NCI-H1694 (cell line): ENCODE results near the gene PRKAR2A.
"Not testable (repeated sequence)": the region's sequence is repeated elsewhere in the genome, so short reads cannot be mapped to it uniquely, and the experiment has no call there.

ENCODE experiments used
- DNase-seq: peaks from one replicate; lab custom pipeline; 2025; lab: John Stamatoyannopoulos, UW

Gene PRKAR2A

GRCh38 chr3:48727511-48727910 lies 120.2 kb downstream of the PRKAR2A start:
- DNase-seq: no peak

DNA sequence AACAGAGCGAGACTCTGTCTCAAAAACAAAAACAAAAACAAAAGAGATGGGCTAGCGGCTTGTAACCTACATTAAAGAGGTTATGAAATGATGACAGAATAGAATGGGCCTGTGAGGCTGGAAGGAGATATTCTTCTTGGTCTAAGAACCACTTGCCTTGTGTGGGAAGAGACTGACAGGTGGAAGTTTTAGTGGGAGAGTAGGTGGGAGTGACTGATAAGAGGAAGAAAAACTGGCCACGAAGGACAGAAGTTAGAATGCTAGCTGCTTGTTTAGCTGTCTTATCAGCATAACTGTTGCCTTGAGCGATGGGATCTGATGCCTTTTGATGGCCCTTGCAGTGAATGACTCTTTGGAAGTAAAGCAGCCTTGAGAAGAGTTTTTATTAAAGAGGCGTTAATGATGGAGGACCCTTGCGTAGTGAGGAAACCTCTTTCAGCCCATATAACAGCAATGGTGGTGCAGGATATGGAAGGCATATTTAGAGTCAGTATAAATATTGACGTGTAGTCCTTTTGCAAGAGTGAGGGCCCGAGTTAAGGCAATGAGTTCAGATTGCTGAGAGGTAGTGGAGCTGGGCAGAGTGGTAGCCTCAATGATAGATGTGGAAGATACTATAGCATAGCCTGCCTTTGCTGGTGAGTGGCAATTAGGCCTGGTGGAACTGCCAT lies 122.4 kb downstream of the PRKAR2A start:
- not testable (repeated sequence) for DNase-seq

DNA sequence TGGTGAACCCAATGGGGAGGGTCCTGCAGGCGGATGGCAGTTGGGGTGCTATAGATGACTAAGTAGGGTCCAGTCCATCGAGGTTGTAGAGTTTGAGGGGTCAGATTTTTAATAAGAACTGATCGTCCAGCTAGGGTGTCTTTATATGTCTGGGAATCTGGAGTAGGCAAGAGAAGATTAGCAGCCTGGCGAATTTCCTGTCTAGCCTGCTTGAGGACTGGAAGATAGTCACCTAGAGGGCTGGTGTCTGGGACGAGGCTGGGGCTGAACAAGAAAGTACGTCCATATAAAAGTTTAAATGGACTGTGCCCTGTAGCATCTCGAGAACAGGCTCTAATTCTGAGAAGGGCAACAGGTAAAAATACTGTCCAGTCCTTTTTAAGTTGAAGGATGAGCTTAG lies 123.9 kb downstream of the PRKAR2A start:
- DNase-seq: no peak

DNA sequence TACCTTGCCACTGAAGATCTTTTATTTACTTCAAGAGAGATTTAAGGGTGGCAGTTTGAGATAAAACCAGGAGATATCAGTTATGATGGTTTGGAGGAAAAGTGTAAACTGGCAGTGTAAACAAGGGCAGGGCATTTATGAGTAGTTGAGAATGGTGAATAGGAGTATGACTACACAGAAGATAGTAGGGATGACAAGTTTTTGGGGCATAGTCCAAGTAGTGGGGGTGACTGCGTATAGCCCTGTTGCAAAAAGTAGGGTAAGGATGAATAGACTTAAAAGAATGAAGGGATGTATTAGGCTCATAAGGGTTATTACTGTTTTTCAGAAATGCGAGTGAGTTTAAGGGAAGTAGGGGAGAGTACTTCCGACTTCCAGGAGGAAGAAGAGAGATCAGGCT lies 124.4 kb downstream of the PRKAR2A start:
- not testable (repeated sequence) for DNase-seq

DNA sequence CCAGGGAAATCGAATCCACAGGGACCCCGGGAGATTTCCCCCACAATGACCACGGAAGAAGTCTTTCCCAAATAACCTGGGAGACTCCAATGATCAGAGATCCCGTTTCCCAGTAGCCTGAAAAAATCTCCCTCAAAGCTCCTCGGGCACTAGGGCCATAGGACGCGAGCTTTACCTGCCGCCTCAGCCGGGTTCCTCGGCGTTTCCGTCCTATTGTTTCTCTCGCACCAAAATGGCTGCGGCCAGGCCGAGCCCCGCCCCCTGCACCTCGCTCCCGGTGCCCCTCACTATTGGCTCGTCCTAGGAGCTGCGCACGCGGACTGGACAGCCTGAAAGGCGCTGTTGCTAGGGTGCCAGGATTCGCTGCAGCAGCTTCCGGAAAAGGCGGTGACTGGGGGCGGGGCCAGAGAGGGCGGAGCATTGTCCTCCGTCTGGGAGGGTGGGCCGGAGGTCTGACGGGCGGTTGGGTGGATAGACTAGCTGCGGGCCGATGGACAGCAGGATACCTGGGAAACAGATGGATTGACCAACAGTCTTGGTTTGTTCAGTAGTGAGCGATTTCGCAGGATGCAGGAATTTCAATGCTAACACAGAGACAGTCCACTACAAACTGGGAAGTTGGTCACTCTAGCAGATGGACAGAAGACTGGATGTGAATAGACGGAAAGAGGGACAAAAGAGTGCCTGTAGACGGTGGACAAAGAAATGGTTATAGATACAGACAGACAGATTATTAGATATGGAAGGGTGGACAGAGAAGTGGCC lies 130.5 kb downstream of the PRKAR2A start, which contains the start of gene IP6K2:
Gene IP6K2 (minus strand): TSS at position 240 of the 765 bp plus-strand sequence. CDS start 21,930 bp downstream, outside the sequence.
- peak; percentile 78 for DNase-seq

GRCh38 chr3:48716508-48716981 lies 131.1 kb downstream of the PRKAR2A start:
- DNase-seq: no peak

DNA sequence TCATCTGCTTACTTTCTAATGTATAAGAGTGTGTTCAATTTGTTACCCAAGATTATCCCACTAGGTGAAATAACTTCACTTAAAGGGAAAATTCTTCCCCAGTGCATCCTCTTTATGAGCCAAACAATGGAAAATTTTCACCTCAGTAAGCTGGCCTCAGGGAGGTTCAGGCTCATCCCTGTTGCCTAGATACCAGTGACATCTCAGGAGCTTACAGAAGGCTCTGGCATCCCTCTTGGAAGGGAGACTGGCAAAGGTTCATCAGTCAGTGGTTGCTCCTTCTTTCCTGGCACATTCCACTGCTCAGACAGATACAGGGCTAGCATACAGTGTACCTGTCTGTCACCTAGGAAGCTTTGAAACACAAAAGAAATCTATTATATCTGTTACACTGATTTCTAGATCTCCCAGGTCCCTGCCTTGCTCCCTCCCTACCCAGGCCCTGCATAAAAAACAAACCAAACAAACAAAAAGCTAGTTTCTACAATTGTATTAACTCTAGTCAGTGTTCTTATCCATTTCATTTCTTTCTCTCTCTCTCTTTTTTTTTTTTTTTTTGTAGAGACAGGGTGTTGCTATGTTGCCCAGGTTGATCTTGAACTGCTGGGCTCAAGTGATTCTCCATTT lies 132.4 kb downstream of the PRKAR2A start:
- DNase-seq: no peak

DNA sequence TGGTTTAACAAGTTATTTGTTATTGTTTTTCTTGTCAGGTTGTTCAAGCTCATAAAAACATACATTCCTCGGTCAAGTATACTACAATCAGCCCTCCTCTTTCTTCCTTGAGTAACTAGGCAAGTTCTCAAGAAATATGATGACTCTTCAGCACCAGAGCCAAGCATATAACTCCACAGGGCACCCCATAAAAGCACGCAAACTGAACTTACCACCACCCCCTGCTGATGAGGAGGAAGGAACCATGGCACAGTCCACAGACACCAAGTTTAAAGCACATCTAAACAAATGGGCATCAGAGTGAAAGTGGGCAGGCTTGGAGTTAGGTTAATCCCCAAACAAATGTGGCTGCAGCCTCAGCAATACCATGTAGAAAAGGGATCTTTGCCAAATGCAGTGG lies 135.9 kb downstream of the PRKAR2A start:
- no peak for DNase-seq

DNA sequence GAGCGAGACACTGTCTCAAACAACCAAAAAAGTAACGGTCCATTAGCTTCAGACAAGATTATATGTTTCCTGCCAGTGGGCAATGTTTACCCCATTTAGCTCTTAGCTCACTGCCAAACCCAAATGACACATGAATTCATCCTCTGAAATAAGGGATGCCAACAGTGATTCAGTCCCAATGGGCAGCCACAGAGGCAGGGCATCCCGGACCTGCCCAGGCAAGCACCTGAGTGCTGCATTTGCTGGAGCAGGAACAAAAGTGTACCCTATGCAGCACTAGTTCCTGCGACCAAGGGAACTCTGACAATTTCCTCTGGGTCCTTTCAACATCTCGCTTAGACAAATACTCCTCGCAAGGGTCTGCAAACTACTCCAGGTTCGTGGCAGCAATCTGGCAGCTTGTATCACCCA lies 138.6 kb downstream of the PRKAR2A start:
- DNase-seq: no peak

GRCh38 chr3:48708481-48708889 lies 139.2 kb downstream of the PRKAR2A start:
- DNase-seq: no peak

DNA sequence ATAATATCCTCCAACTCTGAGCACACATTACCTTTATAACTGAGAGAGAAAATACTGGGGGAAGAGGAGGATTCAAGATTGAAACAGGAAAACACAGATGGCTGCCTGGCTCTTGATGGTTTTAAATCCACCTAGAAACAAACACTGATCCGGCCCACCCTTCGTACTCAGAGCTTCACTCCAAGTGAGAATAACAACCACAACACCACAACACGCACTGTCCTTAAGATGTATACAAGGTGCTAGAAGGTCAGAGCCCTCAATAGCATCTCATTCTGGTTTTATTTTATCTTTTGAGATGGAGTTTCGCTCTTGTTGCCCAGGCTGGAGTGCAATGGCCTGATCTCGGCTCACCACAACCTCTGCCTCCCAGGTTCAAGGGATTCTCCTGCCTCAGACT lies 140.5 kb downstream of the PRKAR2A start:
- no peak for DNase-seq

GRCh38 chr3:48702320-48702920 lies 145.3 kb downstream of the PRKAR2A start:
- no peak for DNase-seq

GRCh38 chr3:48700731-48701405 lies 146.8 kb downstream of the PRKAR2A start:
- no peak for DNase-seq

GRCh38 chr3:48698891-48699290 lies 148.8 kb downstream of the PRKAR2A start:
- DNase-seq: no peak

DNA sequence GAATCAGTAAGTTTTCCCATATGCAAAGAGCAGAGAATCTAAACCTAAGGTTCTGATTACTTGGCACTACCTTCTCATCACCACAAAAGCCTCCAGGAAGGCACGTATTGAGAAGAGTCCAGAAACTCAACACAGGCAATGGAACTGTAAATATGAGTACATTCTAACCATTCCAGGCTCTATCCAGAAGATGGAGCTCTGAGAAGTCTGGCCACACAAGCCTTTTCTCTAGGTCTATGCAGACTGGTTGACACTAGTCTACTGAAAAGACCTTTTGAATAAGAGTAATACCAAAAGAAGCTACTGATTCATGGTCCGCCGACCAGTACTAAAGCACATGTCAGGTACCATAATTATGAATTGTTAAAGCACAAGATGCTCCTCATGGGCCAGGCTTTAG lies 149.7 kb downstream of the PRKAR2A start:
- no peak for DNase-seq

DNA sequence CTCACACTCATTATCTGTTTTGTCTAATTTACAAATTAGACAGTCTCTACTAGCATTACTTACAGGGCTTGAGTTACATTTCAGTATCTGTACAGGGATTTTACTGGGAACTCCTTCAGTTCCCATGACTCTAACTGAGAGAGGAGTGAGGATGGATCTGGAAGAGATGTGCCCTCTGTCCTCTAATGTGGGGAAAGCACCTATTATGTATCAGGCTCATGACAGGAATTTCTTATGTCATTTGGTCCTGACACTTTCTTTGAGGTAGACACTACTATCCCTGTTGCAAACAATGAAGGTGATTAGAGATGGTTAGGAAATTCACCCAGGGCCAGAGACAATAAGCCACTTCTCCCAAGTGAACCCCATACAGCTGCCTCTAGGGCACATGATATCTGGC lies 151.1 kb downstream of the PRKAR2A start:
- no peak for DNase-seq
